ENCODE data around the gene RAB30.

The RAB30 gene

GRCh38 chr11:83007909-83008580 is 63.7 kb downstream of the RAB30 start:
- peak; percentile 94 for DNase-seq

- DNase-seq, result no peak
Observed at GRCh38 chr11:83007477-83007876, 64.2 kb downstream of the RAB30 start.

GRCh38 chr11:83006877-83007330 is 64.8 kb downstream of the RAB30 start:
- DNase-seq, result peak; percentile 11

- no peak for DNase-seq
Observed at GRCh38 chr11:83004746-83005556, 66.7 kb downstream of the RAB30 start.

GRCh38 chr11:83002522-83002921 is 69.2 kb downstream of the RAB30 start:
- DNase-seq, result no peak

GRCh38 chr11:83002053-83002452 is 69.6 kb downstream of the RAB30 start:
- no peak for DNase-seq

GRCh38 chr11:83000381-83000780 is 71.3 kb downstream of the RAB30 start:
- DNase-seq, result no peak

GRCh38 chr11:82999232-82999631 is 72.5 kb downstream of the RAB30 start:
- no peak for DNase-seq

- no peak for DNase-seq
Observed at GRCh38 chr11:82998697-82999096, 73.0 kb downstream of the RAB30 start.

- DNase-seq, result no peak
Observed at GRCh38 chr11:82996966-82997606, 74.6 kb downstream of the RAB30 start.

- DNase-seq, result no peak
Observed at GRCh38 chr11:82995754-82996398, 75.8 kb downstream of the RAB30 start.

- no peak for DNase-seq
Observed at GRCh38 chr11:82995235-82995634, 76.5 kb downstream of the RAB30 start.

GRCh38 chr11:82994604-82995230 is 77.0 kb downstream of the RAB30 start:
- no peak for DNase-seq

GRCh38 chr11:82992223-82992622 is 79.5 kb downstream of the RAB30 start:
- no peak for DNase-seq

- no peak for DNase-seq
Observed at GRCh38 chr11:82989628-82990404, 81.9 kb downstream of the RAB30 start.

- no peak for DNase-seq
Observed at GRCh38 chr11:82988936-82989627, 82.6 kb downstream of the RAB30 start.

- DNase-seq, result no peak
Observed at GRCh38 chr11:82987997-82988396, 83.7 kb downstream of the RAB30 start.

GRCh38 chr11:82986446-82986845 is 85.3 kb downstream of the RAB30 start:
- no peak for DNase-seq

GRCh38 chr11:82981852-82982251 is 89.8 kb downstream of the RAB30 start:
- no peak for DNase-seq

- DNase-seq, result no peak
Observed at GRCh38 chr11:82980947-82981346, 90.8 kb downstream of the RAB30 start.

GRCh38 chr11:82980292-82980691 is 91.4 kb downstream of the RAB30 start:
- DNase-seq, result no peak

Data from hematopoietic multipotent progenitor cell treated with erythropoietin and hydrocortisone succinate and interleukin-3 and kit ligand, for 4 days (in vitro differentiated cells).